Astrocyte (in vitro differentiated cells and primary cell): ENCODE data around the gene GBP2. TPM values are rescaled to one million over a fixed set of nuclear protein-coding genes. Genes with fewer than 3 reads are reported as not detected.
A peak's percentile ranks its signal among the peaks of the same experiment; 100 is the strongest.

ENCODE experiments used
- DNase-seq: peaks from one replicate; pipeline ENCODE4 v3.0.0-alpha.2; 2010; ENCODE audit warnings: low read depth
- FAIRE-seq: peaks from 2 replicates; lab custom pipeline; 2011; peaks lifted over from hg19 to GRCh38; lab: Jason Lieb, UNC
- H2AFZ ChIP-seq: 2 replicates; pipeline ENCODE4 v1.6.0; 2012; ENCODE audit warnings: low read depth, low read length, inconsistent platforms
- H3K27ac ChIP-seq: 2 replicates; pipeline ENCODE4 v1.5.1; 2011; ENCODE audit warnings: low read depth, low read length, inconsistent platforms
- H3K27me3 ChIP-seq: 2 replicates; pipeline ENCODE4 v1.6.0; 2011; ENCODE audit warnings: low read length, inconsistent platforms; ENCODE audit not compliant: insufficient read depth
- H3K36me3 ChIP-seq: 2 replicates; pipeline ENCODE4 v1.5.1; 2011; ENCODE audit warnings: low read length, inconsistent platforms; ENCODE audit not compliant: insufficient read depth
- H3K4me1 ChIP-seq: 2 replicates; pipeline ENCODE4 v1.5.1; 2011; ENCODE audit warnings: low read length, inconsistent platforms; ENCODE audit not compliant: insufficient read depth
- H3K4me2 ChIP-seq: 2 replicates; pipeline ENCODE4 v1.6.0; 2012; ENCODE audit warnings: low read length, inconsistent platforms
- H3K4me3 ChIP-seq: 2 replicates; pipeline ENCODE4 v1.5.1; 2011; ENCODE audit warnings: low read depth, mild to moderate bottlenecking, low read length, inconsistent platforms; ENCODE audit not compliant: insufficient read depth
- H3K79me2 ChIP-seq: 2 replicates; pipeline ENCODE4 v1.6.0; 2012; ENCODE audit warnings: mild to moderate bottlenecking, low read length, inconsistent platforms; ENCODE audit not compliant: insufficient read depth
- H3K9ac ChIP-seq: 2 replicates; pipeline ENCODE4 v1.6.0; 2012; ENCODE audit warnings: mild to moderate bottlenecking, low read length, inconsistent platforms
- H3K9me3 ChIP-seq: 2 replicates; pipeline ENCODE4 v1.5.1; 2012; ENCODE audit warnings: low read depth, mild to moderate bottlenecking, low read length, inconsistent platforms; ENCODE audit not compliant: insufficient read depth
- H4K20me1 ChIP-seq: 2 replicates; pipeline ENCODE4 v1.6.0; 2012; ENCODE audit warnings: low read length, inconsistent platforms; ENCODE audit not compliant: insufficient read depth
- H3K27ac Mint-ChIP-seq: one replicate; pipeline ENCODE4 v1.8.0; 2021; ENCODE audit warnings: mild to moderate bottlenecking, mixed read lengths; ENCODE audit not compliant: unreplicated experiment
- H3K27me3 Mint-ChIP-seq: one replicate; pipeline ENCODE4 v1.8.0; 2021; ENCODE audit warnings: low read depth, mixed read lengths; ENCODE audit not compliant: unreplicated experiment
- H3K36me3 Mint-ChIP-seq: one replicate; pipeline ENCODE4 v1.8.0; 2021; ENCODE audit warnings: low read depth, mixed read lengths; ENCODE audit not compliant: unreplicated experiment
- H3K4me1 Mint-ChIP-seq: one replicate; pipeline ENCODE4 v1.8.0; 2021; ENCODE audit warnings: low read depth, mixed read lengths; ENCODE audit not compliant: unreplicated experiment
- H3K4me3 Mint-ChIP-seq: one replicate; pipeline ENCODE4 v1.8.0; 2021; ENCODE audit warnings: mild to moderate bottlenecking, moderate library complexity, mixed read lengths; ENCODE audit not compliant: unreplicated experiment
- H3K9me3 Mint-ChIP-seq: one replicate; pipeline ENCODE4 v1.8.0; 2021; ENCODE audit warnings: mild to moderate bottlenecking, mixed read lengths; ENCODE audit not compliant: unreplicated experiment
- CTCF ChIP-seq: IDR thresholded peaks from 2 replicates; pipeline ENCODE4 v1.5.1; 2011; ENCODE audit warnings: low read depth, mild to moderate bottlenecking, inconsistent platforms, low read length, moderate library complexity; ENCODE audit not compliant: insufficient read depth
- EZH2 ChIP-seq: IDR thresholded peaks from 2 replicates; pipeline ENCODE4 v1.6.1; 2012; ENCODE audit warnings: mild to moderate bottlenecking, low read length, inconsistent platforms; ENCODE audit not compliant: insufficient read depth
- total RNA-seq: library from RNA; stranded (reverse); gene quantifications from 2 replicates; pipeline ENCODE4 v1.2.1, GENCODE V29; 2021

Gene GBP2
- total RNA-seq, 1 donor from 2014 or later, result 4.6 TPM

- Mint-ChIP-seq H3K27ac (no peak overlapping the region), H3K4me3 (no peak overlapping the region), H3K9me3 (no peaks in the 10 kb centered on the region), H3K4me1 (no peaks in the 10 kb centered on the region), H3K36me3 (no peaks in the 10 kb centered on the region), H3K27me3 (no peaks in the 10 kb centered on the region)
- DNase-seq (peak; percentile 19), FAIRE-seq (no peak)
- Histone ChIP-seq H3K9ac (no peak overlapping the region), H3K4me1 (no peaks in the 10 kb centered on the region), H3K79me2 (no peaks in the 10 kb centered on the region), H3K27ac (no peak overlapping the region), H3K4me2 (no peak overlapping the region), H4K20me1 (no peaks in the 10 kb centered on the region), H3K36me3 (no peaks in the 10 kb centered on the region), H3K9me3 (no peaks in the 10 kb centered on the region), H3K27me3 (no peaks in the 10 kb centered on the region), H2AFZ (no peak overlapping the region), H3K4me3 (no peak overlapping the region)
- TF ChIP-seq CTCF, result no peak
- TF ChIP-seq EZH2, result no peak
Measured at GRCh38 chr1:89149229-89149628, 23.3 kb upstream of the GBP2 start.

GRCh38 chr1:89147678-89148658 lies 22.1 kb upstream of the GBP2 start:
- no peak for TF ChIP-seq CTCF

GRCh38 chr1:89146721-89147120 lies 20.8 kb upstream of the GBP2 start:
- Histone ChIP-seq H3K9me3 (no peaks in the 10 kb centered on the region), H3K4me3 (no peak overlapping the region), H2AFZ (no peak overlapping the region), H3K36me3 (no peaks in the 10 kb centered on the region), H3K79me2 (no peaks in the 10 kb centered on the region), H3K9ac (no peak overlapping the region), H3K4me1 (no peaks in the 10 kb centered on the region), H3K4me2 (no peak overlapping the region), H3K27me3 (no peaks in the 10 kb centered on the region), H4K20me1 (no peaks in the 10 kb centered on the region), H3K27ac (no peak overlapping the region)
- FAIRE-seq (no peak), DNase-seq (no peak)
- Mint-ChIP-seq H3K9me3 (no peaks in the 10 kb centered on the region), H3K4me1 (no peaks in the 10 kb centered on the region), H3K27ac (no peak overlapping the region), H3K36me3 (no peaks in the 10 kb centered on the region), H3K27me3 (no peaks in the 10 kb centered on the region), H3K4me3 (no peak overlapping the region)
- TF ChIP-seq EZH2, result no peak
- TF ChIP-seq CTCF, result no peak

More at GRCh38 chr1:89147678-89148658, 22.1 kb upstream of the GBP2 start:
- FAIRE-seq (no peak), DNase-seq (no peak)
- H3K9me3 Mint-ChIP-seq, result no peaks in the 10 kb centered on the region
- no peaks in the 10 kb centered on the region for H3K4me1 Mint-ChIP-seq
- H3K27me3 ChIP-seq, result no peaks in the 10 kb centered on the region
- no peaks in the 10 kb centered on the region for H3K79me2 ChIP-seq
- no peak overlapping the region for H3K9ac ChIP-seq
- H3K4me1 ChIP-seq, result no peaks in the 10 kb centered on the region
- H3K36me3 ChIP-seq, result no peaks in the 10 kb centered on the region
- no peaks in the 10 kb centered on the region for H3K27me3 Mint-ChIP-seq
- H3K36me3 Mint-ChIP-seq, result no peaks in the 10 kb centered on the region
- no peak overlapping the region for H3K4me3 Mint-ChIP-seq
- no peak overlapping the region for H3K27ac ChIP-seq
- no peaks in the 10 kb centered on the region for H4K20me1 ChIP-seq
- H2AFZ ChIP-seq, result no peak overlapping the region
- H3K4me2 ChIP-seq, result no peak overlapping the region
- H3K9me3 ChIP-seq, result no peaks in the 10 kb centered on the region
- no peak overlapping the region for H3K4me3 ChIP-seq
- no peak overlapping the region for H3K27ac Mint-ChIP-seq
